AG10803 (cell line): Measurements from ENCODE around the gene PLXND1.

Experiments
- DNase-seq: peaks from one replicate; pipeline ENCODE4 v3.0.0; 2010; ENCODE audit warnings: low read depth
- H3K4me3 ChIP-seq: 2 replicates; pipeline ENCODE4 v1.5.1; 2011; ENCODE audit warnings: mild to moderate bottlenecking, low read length, control low read depth
- CTCF ChIP-seq: conservative IDR thresholded peaks from 2 replicates; pipeline ENCODE4 v1.5.1; 2011; ENCODE audit warnings: mild to moderate bottlenecking, low read length, control low read depth, inconsistent platforms

The PLXND1 gene

GRCh38 chr3:129522953-129523352 is 83.5 kb downstream of the PLXND1 start:
- no peak for TF ChIP-seq CTCF
- no peak for DNase-seq
- H3K4me3 ChIP-seq = no peak overlapping the region

GRCh38 chr3:129521611-129522010 is 84.9 kb downstream of the PLXND1 start:
- no peak overlapping the region for H3K4me3 ChIP-seq
- TF ChIP-seq CTCF = no peak
- DNase-seq = no peak

- TF ChIP-seq CTCF = no peak
- DNase-seq = no peak
- no peak overlapping the region for H3K4me3 ChIP-seq
These were observed 85.5 kb downstream of the PLXND1 start for GRCh38 chr3:129520960-129521359.

- DNase-seq = no peak
- no peak for TF ChIP-seq CTCF
- no peak overlapping the region for H3K4me3 ChIP-seq
These were observed 86.4 kb downstream of the PLXND1 start for GRCh38 chr3:129519896-129520715.

- no peak for DNase-seq
- TF ChIP-seq CTCF = no peak
- H3K4me3 ChIP-seq = no peak overlapping the region
These were observed 87.0 kb downstream of the PLXND1 start for GRCh38 chr3:129519449-129519848.

GRCh38 chr3:129518581-129518980 is 87.9 kb downstream of the PLXND1 start:
- no peak overlapping the region for H3K4me3 ChIP-seq
- no peak for TF ChIP-seq CTCF
- DNase-seq = no peak

GRCh38 chr3:129518038-129518561 is 88.4 kb downstream of the PLXND1 start:
- H3K4me3 ChIP-seq = no peak overlapping the region
- TF ChIP-seq CTCF = no peak
- no peak for DNase-seq
